HG03520 (cell line): ENCODE measurements around the gene TBC1D30.

Experiments used
- ATAC-seq: cut with Tn5 transposase; IDR thresholded peaks from one replicate; pipeline ENCODE4 v1.9.1; 2021; ENCODE audit warnings: mild to moderate bottlenecking, moderate library complexity; ENCODE audit not compliant: unreplicated experiment

Gene TBC1D30

GRCh38 chr12:64907097-64907496 lies 82.7 kb downstream of the TBC1D30 start:
- no peak for ATAC-seq

GRCh38 chr12:64909124-64909523 lies 84.7 kb downstream of the TBC1D30 start:
- ATAC-seq: no peak

GRCh38 chr12:64911081-64911480 lies 86.6 kb downstream of the TBC1D30 start:
- no peak for ATAC-seq

- no peak for ATAC-seq
Observed at GRCh38 chr12:64911912-64912311, 87.5 kb downstream of the TBC1D30 start.

- no peak for ATAC-seq
Observed at GRCh38 chr12:64912516-64913255, 88.2 kb downstream of the TBC1D30 start.

GRCh38 chr12:64915242-64915641 lies 90.8 kb downstream of the TBC1D30 start:
- no peak for ATAC-seq

- ATAC-seq: no peak
Observed at GRCh38 chr12:64916411-64917261, 92.2 kb downstream of the TBC1D30 start.

GRCh38 chr12:64918344-64918743 lies 93.9 kb downstream of the TBC1D30 start:
- ATAC-seq: no peak

GRCh38 chr12:64918801-64919200 lies 94.4 kb downstream of the TBC1D30 start:
- no peak for ATAC-seq

- no peak for ATAC-seq
Observed at GRCh38 chr12:64922853-64923252, 98.4 kb downstream of the TBC1D30 start.

- ATAC-seq: no peak
Observed at GRCh38 chr12:64923536-64923935, 99.1 kb downstream of the TBC1D30 start.
